ENCODE results near the gene LDHA.
"Not testable (repeated sequence)": the region's sequence is repeated elsewhere in the genome, so short reads cannot be mapped to it uniquely, and the experiment has no call there.

Gene LDHA

GRCh38 chr11:18394928-18395734 is 768 bp downstream of the LDHA start:
- no peak for DNase-seq

DNA sequence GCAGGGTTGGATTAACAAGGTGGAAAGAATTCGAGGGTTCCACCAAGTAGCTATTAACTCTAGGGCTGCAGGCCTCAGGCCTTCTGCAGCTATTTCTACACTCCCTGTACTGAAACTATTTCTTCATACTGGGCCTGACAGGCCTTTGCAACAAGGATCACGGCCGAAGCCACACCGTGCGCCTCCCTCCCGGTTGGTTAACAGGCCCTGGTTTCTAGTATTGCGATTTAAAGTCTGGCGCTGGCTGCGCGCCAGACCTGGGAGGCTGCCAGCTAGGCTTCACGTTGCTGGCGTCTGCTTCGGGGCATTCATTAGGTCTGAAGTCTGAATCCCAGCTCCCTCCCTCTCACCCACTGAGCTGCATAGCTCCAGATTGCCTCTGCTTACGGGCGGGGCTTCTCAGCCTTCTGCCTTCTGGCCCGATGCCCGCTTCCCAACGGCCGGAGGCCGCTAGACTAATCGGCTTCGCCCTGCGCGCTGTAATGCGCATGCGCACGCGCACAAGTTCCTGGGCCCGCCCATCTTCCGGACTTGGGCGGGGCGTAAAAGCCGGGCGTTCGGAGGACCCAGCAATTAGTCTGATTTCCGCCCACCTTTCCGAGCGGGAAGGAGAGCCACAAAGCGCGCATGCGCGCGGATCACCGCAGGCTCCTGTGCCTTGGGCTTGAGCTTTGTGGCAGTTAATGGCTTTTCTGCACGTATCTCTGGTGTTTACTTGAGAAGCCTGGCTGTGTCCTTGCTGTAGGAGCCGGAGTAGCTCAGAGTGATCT is 1.6 kb downstream of the LDHA start:
- peak; percentile 99 for DNase-seq

- DNase-seq = no peak
Observed at GRCh38 chr11:18397921-18398320, 3.6 kb downstream of the LDHA start.

DNA sequence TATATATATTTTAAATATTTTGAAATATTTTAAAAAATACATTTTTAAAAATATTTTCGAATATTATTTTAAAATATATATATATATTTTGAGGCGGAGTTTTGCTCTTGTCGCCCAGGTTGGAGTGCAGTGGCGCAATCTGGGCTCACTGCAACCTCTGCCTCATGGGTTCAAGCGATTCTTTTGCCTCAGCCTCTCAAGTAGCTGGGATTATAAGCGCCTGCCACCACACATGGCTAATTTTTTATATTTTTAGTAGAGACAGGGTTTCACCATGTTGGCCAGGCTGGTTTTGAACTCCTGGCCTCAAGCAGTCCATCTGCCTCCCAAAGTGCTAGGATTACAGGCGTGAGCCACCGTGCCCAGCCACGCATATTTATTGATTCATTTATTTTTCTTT is 6.7 kb downstream of the LDHA start:
- not testable (repeated sequence) for DNase-seq

GRCh38 chr11:18404062-18404461 is 9.7 kb downstream of the LDHA start:
- DNase-seq = no peak

- peak; percentile 33 for DNase-seq
Observed at GRCh38 chr11:18407400-18407799, 13.0 kb downstream of the LDHA start.

DNA sequence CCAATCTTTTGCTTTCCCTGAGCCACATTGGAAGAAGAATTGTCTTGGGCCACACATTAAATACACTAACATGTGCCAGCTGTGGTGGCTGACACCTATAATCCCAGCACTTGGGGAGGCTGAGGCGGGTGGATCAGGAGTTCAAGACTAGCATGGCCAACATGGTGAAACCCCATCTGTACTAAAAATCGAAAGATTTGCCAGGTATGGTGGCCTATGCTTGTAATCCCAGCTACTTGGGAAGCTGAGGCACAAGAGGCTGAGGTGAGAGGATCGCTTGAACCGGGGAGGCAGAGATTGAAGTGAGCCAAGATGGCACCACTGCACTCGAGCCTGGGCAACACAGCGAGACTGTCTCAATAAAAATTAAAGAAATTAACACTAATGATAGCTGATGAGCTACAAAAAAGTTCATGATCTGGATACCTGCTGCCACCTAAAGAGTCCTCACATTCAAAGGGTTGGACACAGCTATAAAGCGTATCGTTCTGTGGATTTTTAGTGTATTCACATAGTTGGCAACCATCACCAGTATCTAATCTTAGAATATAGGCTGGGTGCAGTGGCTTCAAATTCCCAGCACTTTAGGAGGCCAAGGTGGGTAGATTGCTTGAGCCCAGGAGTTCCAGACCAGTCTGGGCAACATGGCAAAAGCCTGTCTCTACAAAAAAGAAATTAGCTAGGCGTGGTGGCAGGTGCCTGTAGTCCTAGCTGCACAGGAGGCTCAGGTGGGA is 14.4 kb downstream of the LDHA start:
- no peak for DNase-seq

DNA sequence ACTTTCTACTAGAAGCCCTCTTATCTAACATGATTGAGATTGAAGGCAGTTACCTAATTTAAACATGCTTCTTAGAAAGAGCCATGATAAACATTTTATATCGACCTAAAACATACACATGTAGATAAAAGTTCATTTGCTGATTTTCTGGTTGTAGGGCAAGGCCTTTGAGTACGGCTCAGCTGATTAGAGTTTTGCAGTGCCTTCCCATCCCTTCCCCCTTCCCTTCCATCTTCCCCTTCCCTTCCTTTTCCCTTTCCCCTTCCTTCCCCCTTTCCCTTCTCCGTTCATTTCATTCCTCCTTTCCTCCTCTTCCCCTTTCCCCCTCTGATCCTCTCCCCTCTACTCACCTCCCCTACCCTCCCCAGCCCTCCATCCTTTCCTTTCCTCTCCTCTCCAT is 22.1 kb downstream of the LDHA start:
- no peak for DNase-seq

- DNase-seq = no peak
Observed at GRCh38 chr11:18419040-18419439, 24.7 kb downstream of the LDHA start.

DNA sequence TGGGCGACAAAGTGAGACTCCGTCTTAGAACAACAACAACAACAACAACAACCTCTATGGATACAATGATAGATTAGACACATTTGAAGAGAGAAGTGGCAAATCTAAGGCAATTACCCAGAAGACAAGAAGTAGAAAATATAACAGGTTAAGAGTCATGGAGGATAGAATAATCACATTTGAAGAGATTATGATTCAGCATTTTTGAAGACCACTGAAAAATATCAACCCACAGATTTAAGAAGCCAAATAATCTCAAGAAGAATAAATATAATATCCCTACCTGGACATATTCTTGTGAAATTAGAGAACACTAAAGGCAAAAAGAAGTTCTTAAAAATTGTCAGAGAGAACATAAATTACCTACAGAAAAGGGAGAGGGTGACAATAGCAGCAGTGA is 25.7 kb downstream of the LDHA start:
- DNase-seq = no peak

DNA sequence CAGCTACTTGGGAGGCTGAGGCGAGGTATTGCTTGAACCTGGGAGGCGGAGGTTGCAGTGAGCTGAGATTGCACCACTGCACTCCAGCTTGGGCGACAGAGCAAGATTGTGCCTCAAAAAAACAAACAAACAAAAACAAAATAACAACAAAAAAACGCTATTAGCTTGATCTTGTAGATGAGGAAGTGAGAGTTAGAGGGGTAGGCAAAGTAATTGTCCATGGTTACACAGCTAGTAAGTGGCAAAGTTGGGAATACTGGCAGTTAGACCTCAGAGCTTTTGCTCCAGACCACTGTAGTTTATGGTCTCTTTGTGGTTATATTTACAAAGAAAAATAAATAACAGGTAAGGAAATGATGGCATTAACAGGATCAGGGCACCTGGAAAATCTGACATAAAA is 32.9 kb downstream of the LDHA start:
- no peak for DNase-seq

DNA sequence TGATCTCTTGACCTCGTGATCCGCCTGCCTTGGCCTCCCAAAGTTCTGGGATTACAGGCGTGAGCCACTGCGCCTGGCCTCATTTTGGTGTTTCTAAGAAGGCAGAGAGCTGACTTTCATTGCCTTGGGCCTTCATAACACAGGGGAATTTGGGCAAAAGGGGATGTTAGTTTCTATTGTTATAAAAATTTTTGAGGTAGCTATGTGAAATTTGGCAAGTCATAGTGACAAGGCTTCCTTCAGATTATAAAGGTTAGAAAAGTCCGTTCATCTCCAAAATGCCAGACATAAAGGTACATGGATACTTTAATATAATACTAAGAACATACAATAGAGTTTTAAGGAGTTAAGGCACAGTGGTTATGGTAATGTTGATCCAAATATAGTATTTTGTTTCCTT is 35.0 kb downstream of the LDHA start:
- DNase-seq = no peak

DNA sequence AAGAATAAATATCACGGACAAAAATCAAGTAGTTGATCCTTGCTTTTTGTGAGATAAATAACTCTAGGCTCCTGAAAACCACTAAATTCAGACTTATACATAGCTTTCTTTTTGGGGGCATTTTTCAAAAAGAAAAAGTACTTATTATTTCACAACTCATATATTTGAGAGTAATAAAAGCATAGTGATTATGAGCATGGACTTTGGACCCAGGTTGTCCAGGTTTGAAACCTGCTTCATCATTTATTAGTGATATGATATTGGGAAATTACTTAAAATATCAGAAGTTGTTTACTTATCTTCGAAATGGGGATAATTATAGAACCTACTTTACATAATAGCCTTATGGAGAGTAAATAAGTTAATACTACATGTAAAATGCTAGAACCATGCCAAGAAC is 44.3 kb downstream of the LDHA start:
- DNase-seq = no peak

GRCh38 chr11:18449251-18449650 is 54.9 kb downstream of the LDHA start:
- no peak for DNase-seq

DNA sequence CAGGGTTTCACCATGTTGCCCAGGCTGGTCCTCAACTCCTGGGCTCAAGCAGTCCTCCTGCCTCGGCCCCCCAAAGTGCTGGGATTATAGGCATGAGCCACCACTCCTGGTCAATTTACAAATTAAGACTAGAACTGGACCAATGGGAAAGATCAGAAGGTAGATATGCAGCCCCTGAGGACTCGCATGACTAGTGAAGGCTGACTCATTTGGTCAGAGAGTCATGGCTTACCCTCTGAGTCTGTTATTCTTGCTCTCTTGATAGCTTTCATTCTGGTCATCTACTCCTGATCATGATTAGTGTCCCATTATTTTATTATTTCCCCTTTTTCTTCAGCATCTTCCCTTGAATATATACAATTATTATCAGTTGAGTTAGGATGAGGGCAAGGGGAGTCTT is 58.6 kb downstream of the LDHA start:
- no peak for DNase-seq

GRCh38 chr11:18455686-18456372 is 61.5 kb downstream of the LDHA start, which contains the start of gene LDHAL6A:
Gene LDHAL6A, plus strand, starts transcription at chr11:18455856. Its CDS starts 825 bp downstream, at chr11:18456681.
- no peak for DNase-seq

GRCh38 chr11:18457450-18457849 is 63.1 kb downstream of the LDHA start:
- no peak for DNase-seq

All from fibroblast of skin of abdomen (primary cell).